ENCODE data around the gene KLRK1.

KLRK1 gene

DNA sequence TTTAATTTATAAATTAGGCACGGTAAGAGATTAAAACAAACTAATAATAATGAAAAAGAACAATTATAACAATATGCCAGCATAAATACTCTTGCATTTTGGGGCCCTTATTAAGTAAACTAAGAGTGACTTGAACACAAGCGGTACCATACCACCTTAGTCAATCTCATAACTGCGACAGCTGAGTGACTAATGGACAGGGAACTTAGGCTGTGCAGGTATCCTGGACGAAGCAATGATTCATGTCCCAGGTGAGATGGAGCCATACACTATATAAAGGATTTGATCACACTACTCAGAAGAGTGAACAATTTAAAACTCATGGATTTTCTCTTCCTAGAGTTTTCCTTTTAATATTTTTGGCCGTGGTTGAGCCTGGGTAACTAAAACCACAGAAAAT is 15.5 kb upstream of the KLRK1 start:
- Histone ChIP-seq H3K27me3 (replicated peaks; ENCODE audit: insufficient read depth, low read length) (no peaks in the 10 kb centered on the region), H3K36me3 (replicated peaks; ENCODE audit: insufficient read depth, low read length) (no peaks in the 10 kb centered on the region), H3K4me1 (ENCODE audit: low read length) (no peaks in the 10 kb centered on the region), H3K9me3 (replicated peaks; ENCODE audit: insufficient read depth, low read length) (no peaks in the 10 kb centered on the region), H3F3A (ENCODE audit: insufficient read depth, low read length) (no peaks in the 10 kb centered on the region), H3K79me2 (ENCODE audit: low read length) (no peaks in the 10 kb centered on the region), H2AFZ (ENCODE audit: low read length) (no peak overlapping the region), H3K9ac (ENCODE audit: low read length) (no peak overlapping the region), H3K4me2 (ENCODE audit: low read depth, low read length) (no peak overlapping the region), H3K27ac (ENCODE audit: low read length) (no peak overlapping the region), H3K4me3 (ENCODE audit: low read length) (no peak overlapping the region), H3K9me2 (replicated peaks; ENCODE audit: insufficient read depth, low read length) (no peaks in the 10 kb centered on the region), H4K20me1 (ENCODE audit: insufficient read depth, low read length) (no peaks in the 10 kb centered on the region)
- no peak for DNase-seq
- no peak for TF ChIP-seq EZH2phosphoT487 (IDR thresholded peaks at IDR 0.05; ENCODE audit: low read length)
- no peak for TF ChIP-seq EZH2 (optimal IDR thresholded peaks at IDR 0.05; ENCODE audit: low read depth, low read length)
- TF ChIP-seq, protein P1, sequence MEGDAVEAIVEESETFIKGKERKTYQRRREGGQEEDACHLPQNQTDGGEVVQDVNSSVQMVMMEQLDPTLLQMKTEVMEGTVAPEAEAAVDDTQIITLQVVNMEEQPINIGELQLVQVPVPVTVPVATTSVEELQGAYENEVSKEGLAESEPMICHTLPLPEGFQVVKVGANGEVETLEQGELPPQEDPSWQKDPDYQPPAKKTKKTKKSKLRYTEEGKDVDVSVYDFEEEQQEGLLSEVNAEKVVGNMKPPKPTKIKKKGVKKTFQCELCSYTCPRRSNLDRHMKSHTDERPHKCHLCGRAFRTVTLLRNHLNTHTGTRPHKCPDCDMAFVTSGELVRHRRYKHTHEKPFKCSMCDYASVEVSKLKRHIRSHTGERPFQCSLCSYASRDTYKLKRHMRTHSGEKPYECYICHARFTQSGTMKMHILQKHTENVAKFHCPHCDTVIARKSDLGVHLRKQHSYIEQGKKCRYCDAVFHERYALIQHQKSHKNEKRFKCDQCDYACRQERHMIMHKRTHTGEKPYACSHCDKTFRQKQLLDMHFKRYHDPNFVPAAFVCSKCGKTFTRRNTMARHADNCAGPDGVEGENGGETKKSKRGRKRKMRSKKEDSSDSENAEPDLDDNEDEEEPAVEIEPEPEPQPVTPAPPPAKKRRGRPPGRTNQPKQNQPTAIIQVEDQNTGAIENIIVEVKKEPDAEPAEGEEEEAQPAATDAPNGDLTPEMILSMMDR (IDR thresholded peaks at IDR 0.05; ENCODE audit: low read length) = no peak

DNA sequence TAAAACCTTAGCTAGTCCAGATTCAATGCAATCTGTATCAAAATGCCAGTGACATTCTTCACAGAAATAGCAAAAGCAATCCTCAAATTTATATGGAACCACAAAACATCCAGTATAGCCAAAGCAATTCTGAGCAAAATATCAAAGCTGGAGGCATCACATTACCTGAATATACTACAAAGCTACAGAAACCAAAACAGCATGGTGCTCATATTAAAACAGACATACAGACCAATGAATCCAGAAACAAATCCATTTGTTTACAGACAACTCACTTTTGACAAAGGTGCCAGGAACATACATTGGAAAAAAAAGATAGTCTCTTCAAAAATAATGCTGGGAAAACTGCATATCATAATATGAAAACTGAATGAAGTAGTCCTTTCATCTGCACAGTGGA is 15.0 kb upstream of the KLRK1 start:
- no peaks in the 10 kb centered on the region for H3F3A ChIP-seq (ENCODE audit: insufficient read depth, low read length)
- no peak overlapping the region for H3K27ac ChIP-seq (ENCODE audit: low read length)
- no peaks in the 10 kb centered on the region for H3K9me2 ChIP-seq (replicated peaks; ENCODE audit: insufficient read depth, low read length)
- H3K9me3 ChIP-seq (replicated peaks; ENCODE audit: insufficient read depth, low read length) = no peaks in the 10 kb centered on the region
- H3K79me2 ChIP-seq (ENCODE audit: low read length) = no peaks in the 10 kb centered on the region
- H3K4me2 ChIP-seq (ENCODE audit: low read depth, low read length) = no peak overlapping the region
- H3K4me3 ChIP-seq (ENCODE audit: low read length) = no peak overlapping the region
- no peaks in the 10 kb centered on the region for H3K4me1 ChIP-seq (ENCODE audit: low read length)
- no peak overlapping the region for H2AFZ ChIP-seq (ENCODE audit: low read length)
- DNase-seq = no peak
- H3K27me3 ChIP-seq (replicated peaks; ENCODE audit: insufficient read depth, low read length) = no peaks in the 10 kb centered on the region
- H3K9ac ChIP-seq (ENCODE audit: low read length) = no peak overlapping the region
- TF ChIP-seq EZH2phosphoT487 (IDR thresholded peaks at IDR 0.05; ENCODE audit: low read length) = no peak
- TF ChIP-seq EZH2 (optimal IDR thresholded peaks at IDR 0.05; ENCODE audit: low read depth, low read length) = no peak
- TF ChIP-seq, protein P1 (IDR thresholded peaks at IDR 0.05; ENCODE audit: low read length) = no peak
- H4K20me1 ChIP-seq (ENCODE audit: insufficient read depth, low read length) = no peaks in the 10 kb centered on the region
- no peaks in the 10 kb centered on the region for H3K36me3 ChIP-seq (replicated peaks; ENCODE audit: insufficient read depth, low read length)

DNA sequence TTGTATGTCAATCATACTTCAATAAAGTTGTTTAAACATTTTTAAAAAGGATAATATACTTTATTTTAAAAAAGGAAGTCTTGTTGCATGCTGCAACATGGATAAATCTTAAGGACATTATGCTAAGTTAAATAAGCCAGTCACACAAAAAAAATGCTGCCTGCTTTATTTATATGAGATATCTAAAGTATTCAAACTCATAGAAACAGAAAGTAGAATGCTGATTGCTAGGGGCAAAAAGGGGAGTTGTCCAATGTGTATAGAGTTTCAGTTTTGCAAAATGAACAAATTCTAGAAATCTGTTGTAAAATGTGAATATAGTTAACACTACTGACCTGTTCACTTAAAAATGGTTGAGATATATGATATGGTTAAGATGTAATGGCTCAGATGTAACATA is 11.0 kb upstream of the KLRK1 start:
- H3K4me3 ChIP-seq (ENCODE audit: low read length) = no peak overlapping the region
- no peak for DNase-seq
- H3K9ac ChIP-seq (ENCODE audit: low read length) = no peak overlapping the region
- no peaks in the 10 kb centered on the region for H3K27me3 ChIP-seq (replicated peaks; ENCODE audit: insufficient read depth, low read length)
- H3K4me2 ChIP-seq (ENCODE audit: low read depth, low read length) = peak overlapping the region; percentile 18; the same call in 1 of the 2 replicates
- H3K4me1 ChIP-seq (ENCODE audit: low read length) = no peaks in the 10 kb centered on the region
- no peak overlapping the region for H3K27ac ChIP-seq (ENCODE audit: low read length)
- no peaks in the 10 kb centered on the region for H3K79me2 ChIP-seq (ENCODE audit: low read length)
- H3K9me2 ChIP-seq (replicated peaks; ENCODE audit: insufficient read depth, low read length) = no peaks in the 10 kb centered on the region
- no peaks in the 10 kb centered on the region for H3F3A ChIP-seq (ENCODE audit: insufficient read depth, low read length)
- H4K20me1 ChIP-seq (ENCODE audit: insufficient read depth, low read length) = no peaks in the 10 kb centered on the region
- H3K9me3 ChIP-seq (replicated peaks; ENCODE audit: insufficient read depth, low read length) = no peaks in the 10 kb centered on the region
- H3K36me3 ChIP-seq (replicated peaks; ENCODE audit: insufficient read depth, low read length) = no peaks in the 10 kb centered on the region
- TF ChIP-seq, protein P1 (IDR thresholded peaks at IDR 0.05; ENCODE audit: low read length) = no peak
- TF ChIP-seq EZH2phosphoT487 (IDR thresholded peaks at IDR 0.05; ENCODE audit: low read length) (no peak), EZH2 (optimal IDR thresholded peaks at IDR 0.05; ENCODE audit: low read depth, low read length) (no peak)
- H2AFZ ChIP-seq (ENCODE audit: low read length) = no peak overlapping the region

All from MM.1S (cell line).